Measurements from ENCODE around the gene DENND6B. TPM values are rescaled to one million over a fixed set of nuclear protein-coding genes. Genes with fewer than 3 reads are reported as not detected.

Gene DENND6B
- total RNA-seq, 3 donors from 2014 or later, result 1.8 to 6.9 (median 5.4) TPM

DNA sequence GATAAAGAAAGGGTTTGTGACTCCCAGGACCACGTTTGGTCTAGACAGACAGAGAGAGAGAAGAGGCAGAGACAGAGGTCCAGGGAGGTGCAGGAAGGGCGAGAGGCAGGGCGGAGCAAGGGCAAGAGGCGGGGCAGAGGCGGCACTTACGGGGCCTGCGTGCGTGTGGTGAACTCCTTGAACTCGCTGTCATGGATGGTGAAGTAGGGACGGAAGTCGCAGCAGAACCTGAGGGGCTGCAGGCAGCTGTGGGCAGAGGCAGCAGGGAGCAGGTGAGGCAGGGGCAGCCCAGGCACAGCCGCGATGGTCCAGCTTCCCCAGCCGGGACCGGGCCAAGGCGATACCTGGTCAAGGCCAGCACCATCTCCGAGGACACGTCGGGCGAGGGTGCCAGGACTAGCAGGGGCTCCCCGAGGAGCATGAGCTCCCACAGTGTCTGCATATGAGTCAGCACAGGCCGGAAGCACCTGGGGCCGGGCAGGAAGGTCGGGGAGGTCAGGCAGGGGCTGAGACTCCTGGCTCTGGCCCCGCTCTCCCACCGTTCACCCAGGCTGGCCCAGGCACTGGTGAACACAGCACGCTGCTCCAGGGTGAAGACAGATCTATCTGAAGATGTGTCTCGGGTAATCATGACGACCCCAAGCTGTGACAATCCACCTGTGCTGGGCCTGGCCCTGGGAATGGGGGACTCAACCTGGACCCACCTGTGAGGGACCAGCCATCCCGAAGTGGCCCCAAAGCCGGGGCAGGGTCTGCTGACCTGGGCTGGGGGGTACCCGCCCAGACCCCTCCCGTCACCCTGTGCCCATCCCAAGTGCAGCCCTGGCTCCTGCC is 12.1 kb downstream of the DENND6B start:
- H3K27ac ChIP-seq, result peak overlapping the region in 1 of 2 donors; percentile 19
- H3K4me1 ChIP-seq, result no peaks in the 10 kb centered on the region
- TF ChIP-seq POLR2A (IDR thresholded peaks at IDR 0.05), result no peak
- no peak for TF ChIP-seq POLR2AphosphoS5 (IDR thresholded peaks at IDR 0.05)
- TF ChIP-seq CTCF (IDR thresholded peaks at IDR 0.05), result no peak
- H3K36me3 ChIP-seq, result no peaks in the 10 kb centered on the region
- peak overlapping the region in 1 of 3 donors; percentile 11 for H3K4me3 ChIP-seq
- no peaks in the 10 kb centered on the region for H3K9me3 ChIP-seq
- intact Hi-C loops (cut with DNase I; ENCODE audit: low total_unique reads), result no loop called here
- no peak for DNase-seq (ENCODE audit: low spot score in 2 of 2)
- H3K27me3 ChIP-seq, result no peaks in the 10 kb centered on the region

DNA sequence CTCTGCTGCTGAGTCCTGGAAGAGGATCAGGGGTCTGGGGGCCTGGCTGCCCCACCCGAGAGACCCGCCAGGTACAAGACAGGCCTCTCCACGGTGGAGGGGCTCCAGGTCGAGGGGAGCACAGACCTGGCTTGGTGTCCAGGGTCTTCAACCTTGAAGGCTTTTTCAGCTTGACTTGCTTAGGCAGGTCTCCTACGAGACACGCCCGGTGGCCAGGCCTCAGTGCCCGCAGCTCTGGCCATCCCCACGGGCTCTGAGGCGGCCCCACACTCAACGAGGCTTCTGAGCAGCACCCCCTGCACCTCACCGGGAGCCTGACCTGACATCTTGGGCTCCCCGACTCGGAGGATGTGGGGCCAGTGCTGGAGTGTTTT is 12.7 kb downstream of the DENND6B start:
- Histone ChIP-seq H3K4me1 (peaks cover 0 to 3% of the 10 kb centered on the region in 2 donors), H3K27ac (no peak overlapping the region), H3K27me3 (no peaks in the 10 kb centered on the region), H3K36me3 (no peaks in the 10 kb centered on the region), H3K9me3 (no peaks in the 10 kb centered on the region), H3K4me3 (no peak overlapping the region)
- no peak for DNase-seq (ENCODE audit: low spot score in 2 of 2)
- TF ChIP-seq POLR2A (IDR thresholded peaks at IDR 0.05), result no peak
- intact Hi-C loops (cut with DNase I; ENCODE audit: low total_unique reads), result no loop called here

GRCh38 chr22:50313600-50313999 is 13.2 kb downstream of the DENND6B start:
- peaks cover 0 to 5% of the 10 kb centered on the region in 2 donors for H3K4me1 ChIP-seq
- H3K4me3 ChIP-seq, result no peak overlapping the region
- H3K27me3 ChIP-seq, result no peaks in the 10 kb centered on the region
- H3K36me3 ChIP-seq, result no peaks in the 10 kb centered on the region
- intact Hi-C loops (cut with DNase I; ENCODE audit: low total_unique reads), result no loop called here
- DNase-seq (ENCODE audit: low spot score in 2 of 2), result no peak
- TF ChIP-seq CTCF (IDR thresholded peaks at IDR 0.05) (no peak), POLR2AphosphoS5 (IDR thresholded peaks at IDR 0.05) (no peak), POLR2A (IDR thresholded peaks at IDR 0.05) (no peak)
- no peaks in the 10 kb centered on the region for H3K9me3 ChIP-seq
- no peak overlapping the region for H3K27ac ChIP-seq

DNA sequence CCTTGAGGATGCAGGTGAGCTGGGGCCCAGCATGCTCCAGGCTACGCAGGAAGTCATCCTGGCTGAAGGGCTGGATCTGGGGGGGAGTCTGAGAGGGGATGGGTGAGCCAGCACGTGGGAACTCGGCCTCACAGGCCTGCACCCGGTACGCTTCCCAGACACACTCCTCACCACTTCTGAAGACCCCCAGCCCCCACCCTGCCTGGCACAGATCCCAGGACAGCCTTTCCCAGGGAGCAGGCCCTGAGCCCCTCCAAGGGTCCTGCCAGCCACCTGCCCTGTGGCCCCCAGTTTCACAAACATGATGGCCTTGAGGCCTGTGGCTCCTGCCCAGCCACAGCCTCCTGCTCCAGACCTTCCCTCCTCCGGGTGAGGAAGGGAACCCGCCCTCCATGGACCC is 13.8 kb downstream of the DENND6B start:
- H3K4me1 ChIP-seq, result peaks cover 0 to 5% of the 10 kb centered on the region in 2 donors
- H3K27me3 ChIP-seq, result no peaks in the 10 kb centered on the region
- no peak overlapping the region for H3K4me3 ChIP-seq
- no peak for DNase-seq (ENCODE audit: low spot score in 2 of 2)
- H3K9me3 ChIP-seq, result no peaks in the 10 kb centered on the region
- TF ChIP-seq POLR2AphosphoS5 (IDR thresholded peaks at IDR 0.05) (no peak), POLR2A (IDR thresholded peaks at IDR 0.05) (no peak), CTCF (IDR thresholded peaks at IDR 0.05) (no peak)
- no peaks in the 10 kb centered on the region for H3K36me3 ChIP-seq
- intact Hi-C loops (cut with DNase I; ENCODE audit: low total_unique reads), result no loop called here
- no peak overlapping the region for H3K27ac ChIP-seq

DNA sequence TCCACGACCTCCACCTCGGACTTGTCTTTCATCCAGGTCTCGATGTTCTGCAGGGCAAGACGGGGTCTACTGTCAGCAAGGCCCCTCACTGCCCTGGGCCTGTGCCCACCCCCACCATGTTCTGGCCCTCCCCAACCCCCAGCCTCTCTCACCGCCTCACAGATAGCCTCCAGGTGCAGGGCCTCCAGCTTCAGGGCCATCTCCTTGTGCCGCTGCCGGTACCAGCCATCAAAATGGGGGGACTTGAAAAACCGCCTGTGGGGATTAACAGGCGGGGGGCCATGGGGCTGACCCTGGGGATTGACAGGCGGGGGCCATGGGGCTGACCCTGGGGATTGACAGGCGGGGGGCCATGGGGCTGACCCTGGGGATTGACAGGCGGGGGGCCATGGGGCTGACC is 14.4 kb downstream of the DENND6B start:
- Histone ChIP-seq H3K27ac (no peak overlapping the region), H3K4me1 (peaks cover 0 to 5% of the 10 kb centered on the region in 2 donors), H3K36me3 (no peaks in the 10 kb centered on the region), H3K27me3 (no peaks in the 10 kb centered on the region), H3K9me3 (no peaks in the 10 kb centered on the region), H3K4me3 (no peak overlapping the region)
- intact Hi-C loops (cut with DNase I; ENCODE audit: low total_unique reads), result no loop called here
- no peak for TF ChIP-seq POLR2A (IDR thresholded peaks at IDR 0.05)
- TF ChIP-seq POLR2AphosphoS5 (IDR thresholded peaks at IDR 0.05), result no peak
- TF ChIP-seq CTCF (IDR thresholded peaks at IDR 0.05), result no peak
- no peak for DNase-seq (ENCODE audit: low spot score in 2 of 2)
